CD4-positive, alpha-beta T cell treated with Interferon alpha-2 for 1 hour (primary cell): ENCODE data around the gene COTL1.
"Not testable (repeated sequence)": the region's sequence is repeated elsewhere in the genome, so short reads cannot be mapped to it uniquely, and the experiment has no call there.

Source experiments
- DNase-seq, 2 donors: peaks; one replicate each; pipeline ENCODE4 v3.0.0-alpha.2; 2020 to 2022

The COTL1 gene

DNA sequence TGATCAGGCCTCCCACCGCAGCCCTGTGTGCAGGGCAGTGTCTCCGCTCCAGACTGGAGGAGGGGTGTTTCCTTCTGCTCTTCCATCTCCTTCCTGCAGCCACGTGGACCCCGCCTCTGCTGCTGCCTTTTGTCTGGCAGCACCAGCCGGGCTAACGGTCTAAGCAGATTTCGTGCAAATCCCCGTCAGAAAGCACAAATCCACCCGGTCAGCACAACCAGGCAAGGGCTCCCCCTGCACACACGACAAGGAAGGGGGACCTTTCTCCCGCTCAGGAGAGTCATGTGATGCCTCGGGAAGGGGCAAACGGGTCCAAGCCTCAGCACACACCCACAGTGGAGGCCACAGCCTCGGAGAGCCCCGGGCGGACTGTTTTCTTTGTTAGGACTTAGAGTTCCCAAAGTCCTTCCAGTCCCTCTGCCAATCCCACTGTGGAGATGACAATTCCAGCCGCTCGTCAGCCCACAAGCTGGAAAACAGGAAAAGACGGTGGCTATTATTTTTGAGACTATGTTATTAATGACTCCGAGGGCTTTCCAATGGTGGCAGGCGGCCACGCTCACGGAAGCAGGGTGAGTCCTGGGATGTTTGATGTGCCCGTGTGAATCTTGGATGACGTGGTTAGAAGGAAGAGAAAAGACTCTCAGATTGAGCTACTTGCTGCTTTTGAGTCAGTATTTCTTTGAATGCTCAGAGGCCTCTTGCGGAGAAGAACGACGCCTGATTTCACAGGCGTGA, 90.9 kb downstream of the COTL1 start:
- no peak for DNase-seq

DNA sequence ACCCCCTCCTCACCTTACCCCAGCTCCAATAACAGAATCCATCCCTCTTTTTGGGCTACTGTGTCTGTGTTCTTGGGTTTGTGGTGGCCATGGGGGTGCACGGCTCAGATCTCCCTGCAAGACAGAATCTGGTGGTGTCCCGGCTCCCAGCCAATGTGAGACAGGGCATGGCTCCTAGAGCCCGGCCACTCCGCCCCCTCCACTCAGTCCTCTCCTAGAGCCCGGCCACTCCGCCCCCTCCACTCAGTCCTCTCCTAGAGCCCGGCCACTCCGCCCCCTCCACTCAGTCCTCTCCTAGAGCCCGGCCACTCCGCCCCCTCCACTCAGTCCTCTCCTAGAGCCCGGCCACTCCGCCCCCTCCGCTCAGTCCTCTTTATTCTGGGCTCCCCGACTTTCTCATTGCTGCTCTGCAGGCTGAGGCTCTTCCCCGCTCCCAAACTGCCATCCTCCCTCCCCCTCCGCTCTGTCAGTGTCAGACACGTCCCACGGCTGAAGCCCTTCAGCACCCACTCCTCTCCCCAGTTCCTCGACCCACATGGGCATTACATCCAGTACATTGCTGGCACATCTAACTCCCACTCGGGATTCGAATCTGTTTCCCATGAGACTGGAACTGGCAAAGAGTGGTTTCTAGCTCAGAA, 92.8 kb downstream of the COTL1 start:
- DNase-seq, result not testable (repeated sequence)

DNA sequence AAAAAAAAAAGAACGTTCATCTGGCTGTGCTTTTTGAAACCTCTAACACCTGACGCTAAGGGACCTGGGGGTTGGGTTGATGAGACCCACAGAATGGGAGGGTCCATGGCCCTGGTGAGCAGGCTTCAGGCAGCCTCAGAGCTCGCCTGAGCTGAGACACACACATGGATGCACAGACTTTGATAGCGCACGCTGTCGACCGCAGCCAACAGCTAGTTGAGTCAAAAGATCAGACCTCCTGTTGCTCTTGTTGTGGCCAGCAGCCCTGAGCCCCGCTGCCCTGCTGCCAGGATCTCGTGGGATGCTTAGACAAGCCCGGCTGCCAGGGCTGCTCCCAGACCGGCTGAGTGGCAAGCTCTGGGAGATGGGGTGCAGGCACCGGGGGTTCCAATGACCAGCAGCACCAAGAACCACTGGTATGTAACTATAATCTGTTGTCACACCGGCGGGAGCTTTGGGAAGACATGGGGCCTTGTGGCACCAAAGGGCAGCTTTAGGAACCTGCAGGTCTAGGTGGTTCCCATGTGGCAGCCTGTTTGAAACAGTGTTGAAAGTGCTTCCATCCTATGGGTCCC, 93.4 kb downstream of the COTL1 start:
- no peak for DNase-seq

DNA sequence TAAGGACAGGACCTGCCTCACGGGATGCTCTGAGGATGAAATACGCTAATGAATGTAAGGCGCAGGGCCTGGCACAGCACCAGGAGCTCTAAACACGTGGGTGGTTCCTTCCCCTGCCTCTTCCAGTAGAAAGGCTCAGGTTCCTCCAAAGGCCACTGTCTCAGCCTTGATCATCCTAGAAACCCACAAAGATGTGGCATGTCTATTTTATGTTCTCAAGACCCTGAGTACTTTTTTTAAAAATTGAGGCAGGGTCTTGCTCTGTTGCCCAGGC, 96.4 kb downstream of the COTL1 start:
- DNase-seq, result no peak

DNA sequence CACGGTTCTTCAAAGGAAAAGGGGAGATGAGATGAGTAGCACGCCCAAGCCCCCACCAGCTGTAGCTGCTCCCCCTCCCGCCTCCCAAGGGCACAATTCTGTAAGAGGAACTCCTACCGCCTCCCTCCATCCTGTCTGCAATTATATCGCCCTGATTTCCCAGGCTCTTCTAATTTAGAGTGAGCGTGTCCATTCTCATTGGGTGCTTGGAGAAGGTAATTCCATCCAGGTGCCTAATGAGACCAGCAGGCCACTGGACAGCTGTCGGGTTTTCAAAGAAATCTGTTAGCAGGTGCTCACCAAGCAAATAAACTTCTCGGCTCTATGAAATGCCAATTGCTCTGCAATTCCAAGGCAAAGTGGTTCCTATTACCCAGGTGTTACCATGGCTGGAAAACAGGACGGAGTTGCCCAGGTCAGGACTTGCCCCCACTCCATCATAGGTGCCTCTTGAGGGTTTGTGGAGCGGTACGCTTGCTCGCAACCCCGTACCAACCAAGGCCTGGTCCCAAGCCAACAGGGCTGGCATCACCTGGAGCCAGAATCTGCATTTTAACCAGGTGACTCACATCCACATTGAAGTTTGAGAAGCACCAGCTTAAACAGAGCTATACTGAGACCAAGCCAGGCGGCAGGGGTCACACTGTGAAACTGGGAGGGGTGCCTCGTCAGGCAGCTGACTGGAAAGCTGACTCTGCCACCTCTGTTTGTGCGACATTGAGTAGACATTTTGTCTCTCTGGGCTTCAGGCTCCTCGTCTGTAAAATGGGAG, 97.0 kb downstream of the COTL1 start:
- DNase-seq, result no peak

DNA sequence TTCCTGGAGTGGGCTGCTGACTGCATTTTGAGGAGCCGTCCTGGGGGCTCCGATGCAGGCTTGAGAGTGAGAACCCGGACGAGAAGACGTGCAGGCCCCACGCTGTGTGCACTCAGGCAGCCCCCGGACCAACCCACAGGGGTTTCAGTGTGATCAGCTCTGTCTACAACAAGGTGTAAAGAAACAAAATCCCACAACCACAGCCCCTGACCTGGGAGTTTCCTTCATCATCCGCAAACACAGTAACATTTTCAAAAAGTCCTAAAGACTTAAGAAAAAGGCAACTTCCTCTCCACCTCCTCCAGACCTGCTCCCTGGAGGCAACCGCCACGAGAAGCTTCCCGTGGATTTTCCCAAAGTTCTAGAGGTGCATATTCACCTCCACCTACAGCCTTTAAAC, 98.0 kb downstream of the COTL1 start:
- DNase-seq, result no peak

DNA sequence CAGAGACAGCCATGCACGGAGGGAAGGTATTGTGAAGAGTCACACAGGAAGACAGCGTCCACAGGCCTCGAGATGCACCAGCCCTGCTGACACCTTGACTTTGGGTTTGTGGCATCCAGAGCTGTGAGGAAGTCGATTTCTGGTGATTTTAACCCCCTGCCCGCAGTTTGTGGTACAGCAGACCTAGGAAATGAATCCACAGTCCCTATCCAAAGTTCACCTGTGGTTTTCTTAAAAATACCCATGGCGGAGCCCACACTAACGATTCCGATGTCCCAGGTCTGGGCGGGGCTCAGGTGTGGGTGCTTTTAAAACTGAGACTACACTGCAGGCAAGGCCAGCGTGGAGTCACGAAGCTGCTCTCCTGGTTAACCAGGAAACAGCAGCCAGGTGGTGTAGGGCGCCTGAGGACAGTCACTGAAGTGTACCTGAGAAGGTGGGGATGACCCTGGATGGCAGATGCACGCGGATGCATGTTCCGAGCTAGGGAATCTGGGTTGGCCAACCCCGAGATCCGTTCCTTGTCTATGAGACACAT, 99.0 kb downstream of the COTL1 start:
- DNase-seq, result peak; percentile 49 to 76

DNA sequence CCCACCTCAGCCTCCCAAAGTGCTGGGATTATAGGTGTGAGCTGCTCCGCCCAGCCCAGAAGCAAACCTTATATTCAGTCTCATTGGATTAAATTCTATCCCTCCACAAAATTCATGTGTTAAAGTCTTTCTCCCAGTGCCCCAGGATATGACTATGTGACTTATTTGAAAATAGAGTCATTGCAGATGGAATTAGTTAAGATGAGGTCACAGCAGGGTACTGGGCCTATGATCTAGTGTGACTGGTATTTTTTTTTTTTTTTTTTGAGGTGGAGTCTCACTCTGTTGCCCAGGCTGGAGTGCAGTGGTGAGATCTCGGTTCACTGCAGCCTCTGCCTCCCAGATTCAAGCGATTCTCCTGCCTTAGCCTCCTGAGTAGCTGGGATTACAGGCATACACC, 99.7 kb downstream of the COTL1 start:
- DNase-seq, result not testable (repeated sequence)

DNA sequence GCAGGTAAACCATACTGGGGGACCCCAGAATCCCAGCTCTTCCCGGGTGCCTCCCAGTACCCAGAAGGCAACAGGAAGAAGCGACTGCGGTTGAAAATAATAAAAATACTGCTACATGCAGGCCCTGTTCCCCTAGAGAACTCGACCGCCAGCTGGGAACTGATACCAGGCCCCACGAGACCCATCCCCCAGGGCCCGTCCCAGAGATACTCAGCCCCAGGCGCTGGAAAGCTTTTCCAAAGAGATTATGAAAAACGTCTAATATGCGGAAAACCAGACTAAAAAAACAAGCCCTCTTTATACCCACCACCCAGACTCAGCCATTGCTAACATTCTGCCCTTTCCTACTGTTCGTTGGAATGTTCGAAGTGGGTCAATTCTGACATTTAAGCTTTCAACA, 100.5 kb downstream of the COTL1 start:
- DNase-seq, result no peak
